SU-DHL-6 (cell line): ENCODE results near the gene CBL.

ENCODE experiments used
- EZH2phosphoT487 ChIP-seq: fragments of 200-600 bp; sonication (generic), shearing (Covaris generic); conservative IDR thresholded peaks from 2 replicates; pipeline ENCODE4 v1.6.1; 2018; ENCODE audit warnings: mild to moderate bottlenecking, antibody characterized with exemption, low read length, moderate library complexity, mixed read lengths
- TF ChIP-seq, protein P1 (sequence below): fragments of 200-600 bp; sonication (generic); IDR thresholded peaks from one replicate; pipeline ENCODE4 v1.5.1; 2017; ENCODE audit warnings: antibody characterized with exemption, mild to moderate bottlenecking, low read length, moderate library complexity; ENCODE audit not compliant: insufficient read depth, poor library complexity, severe bottlenecking

DNA sequence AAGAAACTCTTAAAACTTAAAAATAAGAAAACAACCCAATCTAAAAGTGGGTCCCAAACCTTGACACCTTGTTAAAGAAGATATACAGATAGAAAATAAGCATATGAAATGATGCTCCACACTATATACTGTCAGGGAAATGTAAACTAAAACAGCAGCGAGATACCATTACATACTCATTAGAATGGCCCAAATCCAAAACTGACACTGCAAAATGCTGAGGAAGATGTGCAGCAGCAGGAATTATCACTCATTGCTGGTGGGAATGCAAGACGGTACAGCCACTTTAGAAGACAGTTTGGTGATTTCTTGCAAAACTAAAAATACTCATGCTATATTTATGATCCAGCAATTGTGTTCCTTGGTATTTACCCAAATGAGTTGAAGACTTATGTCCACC is 123.2 kb downstream of the CBL start:
- TF ChIP-seq, protein P1, sequence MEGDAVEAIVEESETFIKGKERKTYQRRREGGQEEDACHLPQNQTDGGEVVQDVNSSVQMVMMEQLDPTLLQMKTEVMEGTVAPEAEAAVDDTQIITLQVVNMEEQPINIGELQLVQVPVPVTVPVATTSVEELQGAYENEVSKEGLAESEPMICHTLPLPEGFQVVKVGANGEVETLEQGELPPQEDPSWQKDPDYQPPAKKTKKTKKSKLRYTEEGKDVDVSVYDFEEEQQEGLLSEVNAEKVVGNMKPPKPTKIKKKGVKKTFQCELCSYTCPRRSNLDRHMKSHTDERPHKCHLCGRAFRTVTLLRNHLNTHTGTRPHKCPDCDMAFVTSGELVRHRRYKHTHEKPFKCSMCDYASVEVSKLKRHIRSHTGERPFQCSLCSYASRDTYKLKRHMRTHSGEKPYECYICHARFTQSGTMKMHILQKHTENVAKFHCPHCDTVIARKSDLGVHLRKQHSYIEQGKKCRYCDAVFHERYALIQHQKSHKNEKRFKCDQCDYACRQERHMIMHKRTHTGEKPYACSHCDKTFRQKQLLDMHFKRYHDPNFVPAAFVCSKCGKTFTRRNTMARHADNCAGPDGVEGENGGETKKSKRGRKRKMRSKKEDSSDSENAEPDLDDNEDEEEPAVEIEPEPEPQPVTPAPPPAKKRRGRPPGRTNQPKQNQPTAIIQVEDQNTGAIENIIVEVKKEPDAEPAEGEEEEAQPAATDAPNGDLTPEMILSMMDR: no peak
- no peak for TF ChIP-seq EZH2phosphoT487
